Epidermal melanocyte (primary cell): Measurements from ENCODE around the gene SEC14L2.
A peak's percentile ranks its signal among the peaks of the same experiment; 100 is the strongest.
"Not testable (repeated sequence)": the region's sequence is repeated elsewhere in the genome, so short reads cannot be mapped to it uniquely, and the experiment has no call there.

Experiments
- DNase-seq: peaks from one replicate; pipeline ENCODE4 v3.0.0; 2011; ENCODE audit warnings: low spot score; ENCODE audit not compliant: insufficient read length

Gene SEC14L2

DNA sequence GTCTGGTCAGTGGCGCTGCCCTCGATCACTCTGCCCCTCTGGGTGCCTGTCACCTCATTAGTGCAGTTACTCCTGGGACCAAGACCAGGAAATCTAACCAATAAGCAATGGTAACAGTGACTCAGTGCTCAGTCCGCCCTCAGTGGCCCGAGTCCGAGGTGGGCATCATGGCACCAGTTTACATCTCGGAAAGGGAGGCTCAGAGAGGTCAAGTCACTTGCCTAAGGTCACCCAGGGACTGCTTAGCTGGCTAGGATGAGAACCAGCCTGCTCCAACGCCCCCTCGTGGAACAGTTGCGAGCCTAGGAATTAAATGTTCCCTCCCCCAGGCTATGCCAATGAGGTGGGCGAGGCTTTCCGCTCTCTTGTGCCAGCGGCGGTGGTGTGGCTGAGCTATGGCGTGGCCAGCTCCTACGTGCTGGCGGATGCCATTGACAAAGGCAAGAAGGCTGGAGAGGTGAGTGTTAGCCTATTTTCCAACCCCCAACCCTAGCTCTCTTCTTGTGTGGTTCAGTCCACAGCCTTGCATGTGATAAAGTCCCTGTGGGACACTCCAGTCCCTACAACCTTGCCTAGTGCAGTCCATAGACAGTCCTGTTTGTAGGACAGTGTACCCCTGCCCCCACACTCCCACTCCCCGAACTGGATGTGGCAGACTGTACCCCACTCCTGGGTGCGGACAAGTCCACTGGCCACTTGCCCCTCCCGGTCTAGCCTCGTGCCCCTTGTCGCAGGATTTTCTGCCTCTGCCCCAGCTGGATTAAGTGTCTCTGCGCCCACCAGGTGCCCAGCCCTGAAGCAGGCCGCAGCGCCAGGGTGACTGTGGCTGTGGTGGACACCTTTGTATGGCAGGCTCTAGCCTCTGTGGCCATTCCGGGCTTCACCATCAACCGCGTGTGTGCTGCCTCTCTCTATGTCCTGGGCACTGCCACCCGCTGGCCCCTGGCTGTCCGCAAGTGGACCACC lies 29.9 kb downstream of the SEC14L2 start:
- DNase-seq, result peak; percentile 59

DNA sequence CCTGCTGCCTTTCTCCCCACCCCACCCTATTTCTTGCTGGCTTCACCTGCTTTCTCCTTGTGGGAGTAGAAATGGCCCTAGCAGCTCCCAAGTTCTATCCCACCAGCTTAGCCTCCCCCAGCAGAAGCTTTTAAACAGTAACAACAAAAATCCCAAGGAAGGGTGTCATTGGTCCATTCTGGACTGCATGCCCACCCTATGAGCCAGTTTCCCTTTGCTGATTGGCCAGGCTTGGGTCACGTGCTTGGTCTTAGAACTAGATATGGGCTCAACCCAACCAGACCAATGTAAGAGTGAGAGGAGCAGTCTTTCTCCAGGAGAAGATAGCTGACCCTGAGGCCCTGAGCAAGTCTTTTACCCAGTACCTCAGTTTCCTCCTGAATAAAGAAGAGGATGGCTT lies 31.1 kb downstream of the SEC14L2 start:
- no peak for DNase-seq

DNA sequence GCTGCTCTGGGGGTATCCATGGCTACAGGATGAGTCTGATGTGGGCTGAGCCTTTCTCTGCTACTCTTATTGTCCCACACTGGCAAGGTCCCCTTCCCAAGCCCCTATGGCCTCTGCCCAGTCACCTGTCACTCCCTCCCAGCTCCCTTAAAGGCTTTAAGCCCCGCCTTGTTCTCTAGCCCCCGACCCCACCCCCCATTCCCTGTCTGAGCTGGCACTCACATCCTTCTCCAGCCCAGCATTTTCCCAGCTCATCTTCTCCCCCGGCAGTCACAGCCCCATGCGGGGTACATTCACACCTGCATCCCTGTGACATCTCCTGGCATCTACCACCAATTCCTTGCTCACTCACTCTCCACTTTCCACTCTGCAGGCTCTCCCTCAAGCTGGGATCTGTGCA lies 33.1 kb downstream of the SEC14L2 start:
- DNase-seq, result no peak

DNA sequence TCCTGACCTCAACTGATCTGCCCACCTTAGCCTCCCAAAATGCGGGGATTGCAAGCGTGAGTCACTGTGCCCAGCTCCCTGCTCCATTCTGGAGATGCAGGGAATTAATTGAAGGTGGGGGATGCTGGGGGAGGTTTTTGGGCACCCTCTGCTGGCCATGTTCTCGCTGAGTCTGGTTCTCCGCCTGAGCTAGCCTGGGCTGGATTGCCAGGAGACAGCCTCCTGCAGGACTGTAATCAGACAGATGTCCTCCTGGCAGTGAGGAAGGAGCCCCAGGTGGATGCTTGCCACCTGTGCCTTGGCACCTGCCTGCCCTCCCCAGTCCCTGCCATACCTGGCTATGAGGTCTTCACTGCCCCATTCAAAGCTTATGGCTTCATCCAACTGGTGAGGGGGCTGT lies 34.1 kb downstream of the SEC14L2 start:
- no peak for DNase-seq

- DNase-seq, result no peak
These were observed 35.3 kb downstream of the SEC14L2 start for GRCh38 chr22:30432096-30432495.

DNA sequence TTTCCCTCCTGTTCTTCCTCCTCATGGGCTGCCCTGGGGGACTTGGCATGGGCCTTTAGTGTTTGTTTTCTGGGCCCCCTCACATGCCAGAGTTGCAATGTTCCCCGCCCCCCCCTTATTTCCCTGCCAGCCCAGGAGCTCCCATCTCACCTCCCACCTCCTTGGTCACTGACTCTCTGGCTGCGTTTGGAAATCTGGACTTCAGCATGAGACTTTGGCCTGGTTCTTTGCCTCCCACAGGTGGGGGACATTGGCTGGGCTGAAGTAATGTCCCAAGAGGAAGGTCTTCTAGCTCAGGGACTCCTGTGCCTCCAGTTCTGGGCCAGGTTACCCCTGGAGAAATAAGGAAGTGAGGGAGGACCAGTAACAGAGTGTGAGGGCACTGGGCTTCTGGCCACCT lies 35.7 kb downstream of the SEC14L2 start:
- DNase-seq, result no peak

DNA sequence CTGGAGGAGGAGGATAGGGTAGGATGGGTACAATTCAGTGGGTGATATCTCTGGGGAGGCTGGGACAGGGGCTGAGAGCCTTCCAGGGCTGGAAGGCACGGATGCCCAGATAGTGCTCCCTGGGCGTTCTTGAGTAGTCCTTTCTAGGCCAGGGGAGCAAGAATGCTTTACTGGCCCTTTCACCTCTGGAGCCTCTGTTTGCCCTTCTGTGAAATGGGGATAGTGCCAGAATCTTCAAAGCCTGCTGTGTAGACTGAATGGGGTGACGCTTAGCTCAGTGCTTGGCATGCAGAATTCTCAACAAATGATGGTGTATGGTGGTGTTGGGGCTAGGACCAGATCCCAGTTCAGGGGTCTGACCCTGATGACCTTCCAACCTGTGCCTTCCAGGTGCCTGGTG lies 36.4 kb downstream of the SEC14L2 start:
- no peak for DNase-seq

GRCh38 chr22:30433773-30434172 lies 37.0 kb downstream of the SEC14L2 start:
- DNase-seq, result no peak

- no peak for DNase-seq
These were observed 38.0 kb downstream of the SEC14L2 start for GRCh38 chr22:30434843-30435242.

DNA sequence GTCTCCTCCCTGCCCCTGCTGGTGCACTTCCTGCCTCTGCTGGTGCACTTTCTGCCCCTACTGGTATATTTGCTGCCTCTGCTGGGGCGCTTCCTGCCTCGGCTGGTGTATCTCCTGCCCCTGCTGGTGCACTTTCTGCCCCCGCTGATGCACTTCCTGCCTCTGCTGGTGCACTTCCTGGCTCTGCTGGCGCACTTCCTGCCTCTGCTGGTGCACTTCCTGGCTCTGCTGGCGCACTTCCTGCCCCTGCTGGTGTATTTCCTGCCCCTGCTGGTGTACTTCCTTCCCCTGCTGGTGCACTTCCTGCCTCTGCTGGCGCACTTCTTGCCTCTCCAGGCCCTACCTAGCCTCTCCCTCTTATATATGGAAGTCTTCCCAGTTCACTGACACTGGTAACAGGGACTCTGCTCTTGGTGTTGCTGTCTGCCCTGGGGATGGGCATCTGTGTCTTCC lies 38.9 kb downstream of the SEC14L2 start:
- no peak for DNase-seq

GRCh38 chr22:30436196-30436595 lies 39.4 kb downstream of the SEC14L2 start:
- DNase-seq, result no peak

GRCh38 chr22:30438559-30438958 lies 41.7 kb downstream of the SEC14L2 start:
- DNase-seq, result no peak

- DNase-seq, result no peak
These were observed 42.4 kb downstream of the SEC14L2 start for GRCh38 chr22:30439226-30439625.

GRCh38 chr22:30439836-30440235 lies 43.0 kb downstream of the SEC14L2 start:
- DNase-seq, result no peak

- no peak for DNase-seq
These were observed 44.3 kb downstream of the SEC14L2 start for GRCh38 chr22:30441088-30441487.

GRCh38 chr22:30444632-30445437 lies 48.0 kb downstream of the SEC14L2 start:
- DNase-seq, result no peak

DNA sequence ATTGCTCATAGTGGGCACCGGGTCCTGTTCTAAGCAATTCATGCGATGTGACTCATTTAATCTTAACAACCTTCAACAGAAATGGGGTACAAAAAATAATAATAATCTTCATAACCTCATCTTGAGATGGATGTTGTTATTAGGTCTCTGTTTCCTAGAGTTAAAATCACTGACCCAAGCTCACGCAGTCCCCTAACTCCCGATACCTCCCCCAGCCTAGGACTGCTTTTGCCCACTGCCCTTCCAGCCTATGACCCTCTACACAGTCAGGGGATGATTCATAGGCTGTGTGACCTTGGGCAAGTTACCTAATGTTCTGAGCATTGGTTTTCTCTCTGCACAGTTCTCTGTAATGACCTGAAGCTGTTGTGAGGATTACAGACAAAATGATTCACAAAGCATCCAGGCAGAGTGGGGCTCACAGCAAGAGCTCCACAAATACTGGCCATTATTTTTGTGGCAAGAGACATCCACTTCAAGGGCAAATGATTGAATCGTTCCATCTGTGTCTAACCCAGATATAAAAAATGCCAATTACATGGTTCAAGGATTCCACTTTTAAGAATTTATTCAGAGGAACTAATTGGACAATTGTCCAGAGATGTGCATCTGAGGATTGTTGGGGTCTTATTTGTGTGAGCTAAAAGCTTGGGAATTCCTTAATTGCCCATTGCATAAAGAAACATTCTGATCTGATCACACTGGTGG lies 48.8 kb downstream of the SEC14L2 start:
- no peak for DNase-seq

DNA sequence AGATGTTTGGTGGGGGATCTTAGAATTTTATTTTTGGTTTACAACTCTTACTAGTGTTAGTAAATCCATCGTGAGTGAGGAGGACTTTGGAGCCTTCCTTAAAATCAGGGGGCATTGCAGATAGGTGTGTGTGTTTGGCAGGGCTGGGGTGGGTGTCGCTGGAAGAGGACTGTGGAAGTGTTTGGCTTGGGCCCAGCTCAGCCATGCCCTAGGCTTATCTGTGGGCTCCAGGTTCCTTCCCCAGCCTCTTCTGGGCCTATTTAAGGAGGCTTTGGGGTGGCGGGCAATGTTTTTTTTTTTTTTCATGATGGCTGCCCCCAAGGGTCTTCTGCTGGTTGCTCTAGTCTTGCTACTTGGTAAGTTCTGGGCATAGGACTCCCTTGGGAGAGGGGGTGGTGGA lies 50.8 kb downstream of the SEC14L2 start:
- DNase-seq, result no peak

GRCh38 chr22:30451488-30451887 lies 54.7 kb downstream of the SEC14L2 start:
- DNase-seq, result not testable (repeated sequence)

DNA sequence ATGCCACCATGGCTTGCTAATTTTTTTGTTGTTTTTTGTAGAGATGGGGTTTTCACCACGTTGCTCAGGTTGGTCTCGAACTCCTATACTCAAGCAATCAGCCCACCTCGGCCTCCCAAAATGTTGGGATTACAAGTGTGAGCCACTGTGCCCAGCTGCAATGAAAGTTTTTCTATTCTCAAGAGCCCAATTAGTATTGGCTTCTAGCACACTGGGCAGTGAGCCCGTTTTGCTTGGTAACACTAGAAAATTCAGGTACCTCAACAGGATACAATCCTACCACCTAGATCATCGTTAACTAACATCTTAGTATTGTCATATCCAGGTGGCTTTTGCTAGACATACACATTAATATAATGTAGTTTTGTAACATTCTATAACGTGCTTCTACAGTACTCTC lies 56.0 kb downstream of the SEC14L2 start:
- no peak for DNase-seq

DNA sequence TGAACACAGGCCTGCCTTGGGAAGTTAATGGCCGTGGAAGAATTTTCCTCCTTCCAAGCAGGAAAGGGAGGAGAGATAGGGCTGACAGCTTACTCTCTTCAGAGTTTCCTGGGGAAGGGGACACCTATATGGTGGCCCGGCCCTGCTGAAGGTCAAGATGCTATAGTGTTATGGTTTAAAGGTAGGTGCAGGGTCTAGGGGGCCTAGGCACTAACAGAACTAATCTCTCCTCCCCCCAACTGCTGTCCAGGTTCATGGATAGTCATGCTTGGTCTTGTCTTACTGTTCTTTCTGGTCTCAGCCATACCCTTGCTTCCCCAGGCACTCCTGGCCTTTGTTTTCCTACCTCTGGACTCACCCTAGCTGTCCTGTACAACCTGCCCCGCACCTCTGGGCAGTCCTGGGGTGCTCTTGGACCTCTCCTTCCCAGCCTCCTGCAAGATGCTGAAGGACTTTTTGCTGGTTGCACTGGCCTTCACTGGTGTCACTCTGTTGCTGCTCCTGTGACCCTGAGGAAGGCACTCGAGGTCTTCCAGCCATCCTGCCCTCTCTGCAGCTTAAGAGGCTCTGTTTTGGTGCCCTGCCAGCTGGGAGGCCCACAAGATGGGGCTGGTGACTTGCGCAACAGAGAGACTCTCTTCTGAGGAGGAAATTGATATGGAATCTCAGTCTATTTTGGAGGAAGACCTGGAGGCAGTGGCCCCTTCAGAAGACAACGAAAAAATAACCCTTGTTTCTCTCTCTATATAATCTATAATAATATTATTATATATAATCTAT lies 57.1 kb downstream of the SEC14L2 start:
- no peak for DNase-seq
